Naive thymus-derived CD4-positive, alpha-beta T cell (primary cell): ENCODE results near the gene LRRC17. TPM values are rescaled to one million over a fixed set of nuclear protein-coding genes. Genes with fewer than 3 reads are reported as not detected.

Source experiments
- polyA plus RNA-seq, 2 donors: library from polyadenylated mRNA; unstranded; fragments of 300-500 nt; fragmentation: Illumina TruSeq; gene quantifications; one replicate each; pipeline ENCODE4 v1.2.3, GENCODE V29; 2021
- total RNA-seq, 6 experiments: library from RNA in 5 of 6; stranded (reverse) in 5 of 6; gene quantifications; 1 replicate in 5 of 6; 2 replicates in 1 of 6; pipeline ENCODE4 v1.2.3 and lab custom pipeline; 2021 to 2026

The LRRC17 gene
- total and polyA plus RNA-seq, 7 experiments from 2014 or later = 0.20 to 1.1 (median 0.32) TPM; not detected in 1

Other genes starting within 250 kb of the LRRC17 start
- gene POLR2J2, start 241.3 kb upstream of the LRRC17 start, total RNA-seq = 10 to 100 TPM; 23.9 to 48.2 (median 31.1) TPM
- 1 to 10 TPM; 3.9 to 6.4 TPM for gene POLR2J2, start 241.3 kb upstream of the LRRC17 start, polyA plus RNA-seq
- gene FAM185A, start 164.0 kb upstream of the LRRC17 start, total RNA-seq = 10 to 100 TPM in 2 of 5 experiments, 1 to 10 TPM in 3; 6.2 to 12.8 (median 8.0) TPM
- 10 to 100 TPM in 1 of 2 donors, 1 to 10 TPM in 1; 7.4 to 12.4 TPM for gene FAM185A, start 164.0 kb upstream of the LRRC17 start, polyA plus RNA-seq
- gene FBXL13, start 161.8 kb downstream of the LRRC17 start, total RNA-seq = 1 to 10 TPM in 3 of 5 experiments, under 1 TPM in 2; 0.44 to 1.9 (median 1.2) TPM
- gene FBXL13, start 161.8 kb downstream of the LRRC17 start, polyA plus RNA-seq = under 1 TPM in 1 of 2 donors, not detected in 1; 0.51 TPM
- gene ARMC10, start 162.1 kb downstream of the LRRC17 start, total RNA-seq = 10 to 100 TPM; 13.6 to 36.4 (median 27.5) TPM
- gene ARMC10, start 162.1 kb downstream of the LRRC17 start, polyA plus RNA-seq = 10 to 100 TPM; 46.3 to 46.4 TPM
- gene NAPEPLD, start 236.1 kb downstream of the LRRC17 start, total RNA-seq = 10 to 100 TPM in 3 of 5 experiments, 1 to 10 TPM in 2; 2.9 to 19.7 (median 14.0) TPM
- gene NAPEPLD, start 236.1 kb downstream of the LRRC17 start, polyA plus RNA-seq = 1 to 10 TPM; 8.4 to 9.9 TPM